ENCODE results near the gene AMIGO1.

DNA sequence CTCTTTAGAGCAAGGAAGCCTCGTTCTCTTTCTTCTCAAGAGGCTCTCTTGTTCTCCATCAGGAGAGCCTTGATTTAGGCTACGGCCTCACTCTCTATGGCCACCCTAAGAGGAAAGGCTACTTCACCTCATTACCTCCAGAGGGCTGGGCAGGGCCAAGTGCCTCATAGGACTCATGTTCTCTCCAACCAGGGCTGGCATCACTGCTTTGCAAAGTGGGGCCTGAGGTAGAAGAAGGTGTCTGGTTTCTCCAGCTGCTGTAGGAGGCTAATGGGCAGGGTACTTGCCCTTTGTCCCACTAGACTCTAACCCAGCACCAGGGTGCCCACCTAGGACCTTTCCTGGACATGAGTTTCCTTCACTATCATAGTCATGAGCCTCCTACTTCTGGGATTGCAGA, 27.9 kb downstream of the AMIGO1 start:
- TF ChIP-seq TAF1 (IDR thresholded peaks at IDR 0.05; ENCODE audit: low read depth, low read length) (no peak), POLR2AphosphoS5 (IDR thresholded peaks at IDR 0.05; ENCODE audit: low read depth, low read length) (no peak), POLR2A (IDR thresholded peaks at IDR 0.05; ENCODE audit: low read depth, low read length) (no peak), POU2F2 (IDR thresholded peaks at IDR 0.05; ENCODE audit: low read depth, low read length) (no peak), SPI1 (IDR thresholded peaks at IDR 0.05; ENCODE audit: low read depth, low read length) (no peak)

All from GM12891 (cell line).